ENCODE results near the gene MLEC. TPM values are rescaled to one million over a fixed set of nuclear protein-coding genes. Genes with fewer than 3 reads are reported as not detected.

MLEC gene
- total RNA-seq, 1 experiment from 2014 or later: 181 TPM

GRCh38 chr12:120687578-120688289 is 785 bp downstream of the MLEC start:
- peaks cover 14% of the 10 kb centered on the region for H3K23me2 ChIP-seq (ENCODE audit: insufficient read length, low read depth, low read length, poor library complexity, severe bottlenecking)
- Mint-ChIP-seq H3K27me3 (ENCODE audit: low read depth) (no peaks in the 10 kb centered on the region; the same call in 1 of the 2 replicates), H3K27ac (peak overlapping the region; percentile 65 to 85 (median 74); a peak in 4 of 7 replicates), H3K9me3 (no peaks in the 10 kb centered on the region), H3K36me3 (ENCODE audit: insufficient read depth in 1 of 3, low read depth in 3 of 3) (peaks cover 0 to 9% (median 0%) of the 10 kb centered on the region in 3 experiments; a peak in 2 of 7 replicates), H3K4me1 (peaks cover 40 to 46% of the 10 kb centered on the region in 2 experiments), H3K4me3 (peak overlapping the region; percentile 89 to 96)
- H3K4me1 ChIP-seq (ENCODE audit: insufficient read depth, low read length): peaks cover 5% of the 10 kb centered on the region; the same call in 1 of the 2 replicates
- no peak overlapping the region for H2BK15ac ChIP-seq (ENCODE audit: low read depth, low read length)
- no peak overlapping the region for H2BK20ac ChIP-seq (ENCODE audit: low read depth, low read length, poor library complexity, severe bottlenecking)
- no peak overlapping the region for H3T11ph ChIP-seq (ENCODE audit: low read length)
- H2BK12ac ChIP-seq (ENCODE audit: insufficient read length, low read depth, low read length): no peak overlapping the region
- no peak overlapping the region for H2BK5ac ChIP-seq (ENCODE audit: insufficient read length, low read length)
- no peak overlapping the region for H3K27ac ChIP-seq (ENCODE audit: insufficient read length, low read depth, low read length)
- TF ChIP-seq, protein P1, sequence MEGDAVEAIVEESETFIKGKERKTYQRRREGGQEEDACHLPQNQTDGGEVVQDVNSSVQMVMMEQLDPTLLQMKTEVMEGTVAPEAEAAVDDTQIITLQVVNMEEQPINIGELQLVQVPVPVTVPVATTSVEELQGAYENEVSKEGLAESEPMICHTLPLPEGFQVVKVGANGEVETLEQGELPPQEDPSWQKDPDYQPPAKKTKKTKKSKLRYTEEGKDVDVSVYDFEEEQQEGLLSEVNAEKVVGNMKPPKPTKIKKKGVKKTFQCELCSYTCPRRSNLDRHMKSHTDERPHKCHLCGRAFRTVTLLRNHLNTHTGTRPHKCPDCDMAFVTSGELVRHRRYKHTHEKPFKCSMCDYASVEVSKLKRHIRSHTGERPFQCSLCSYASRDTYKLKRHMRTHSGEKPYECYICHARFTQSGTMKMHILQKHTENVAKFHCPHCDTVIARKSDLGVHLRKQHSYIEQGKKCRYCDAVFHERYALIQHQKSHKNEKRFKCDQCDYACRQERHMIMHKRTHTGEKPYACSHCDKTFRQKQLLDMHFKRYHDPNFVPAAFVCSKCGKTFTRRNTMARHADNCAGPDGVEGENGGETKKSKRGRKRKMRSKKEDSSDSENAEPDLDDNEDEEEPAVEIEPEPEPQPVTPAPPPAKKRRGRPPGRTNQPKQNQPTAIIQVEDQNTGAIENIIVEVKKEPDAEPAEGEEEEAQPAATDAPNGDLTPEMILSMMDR (conservative IDR thresholded peaks at IDR 0.05): no peak
- H4K20me1 ChIP-seq (ENCODE audit: control insufficient read depth, insufficient read depth, insufficient read length): no peaks in the 10 kb centered on the region
- peak overlapping the region; percentile 97 for H3K4me2 ChIP-seq (ENCODE audit: insufficient read depth, insufficient read length, low read length)
- H2AK5ac ChIP-seq (ENCODE audit: insufficient read length, low read length): no peak overlapping the region
- peak overlapping the region; percentile 82 for H3K9ac ChIP-seq (ENCODE audit: extremely low read depth, insufficient read length, low read length)
- no peak overlapping the region for H3K56ac ChIP-seq (ENCODE audit: insufficient read length, low read depth, low read length)
- H4K91ac ChIP-seq (ENCODE audit: insufficient read length, low read depth, low read length): no peak overlapping the region
- H4K8ac ChIP-seq (replicated peaks; ENCODE audit: insufficient read length, low read depth, low read length): no peak overlapping the region
- peak overlapping the region; percentile 77 for H3K14ac ChIP-seq (ENCODE audit: insufficient read depth, low read length)
- H3K27me3 ChIP-seq (ENCODE audit: insufficient read depth, low read length): no peaks in the 10 kb centered on the region
- H2AFZ ChIP-seq (ENCODE audit: low read length): no peak overlapping the region
- H3K23ac ChIP-seq (ENCODE audit: insufficient read length, low read depth, low read length): no peak overlapping the region
- no peaks in the 10 kb centered on the region for H3K79me1 ChIP-seq (ENCODE audit: insufficient read depth, low read depth, low read length, poor library complexity, severe bottlenecking)
- H3K18ac ChIP-seq (ENCODE audit: insufficient read length, low read depth, low read length): no peak overlapping the region
- no CpG with 5 or more reads among the region's 31 CpGs for whole genome bisulfite sequencing (ENCODE audit: extremely low coverage, insufficient read length, low lambda C conversion rate)
- no peak overlapping the region for H4K5ac ChIP-seq (ENCODE audit: insufficient read length, low read depth, low read length)
- no peak overlapping the region for H2BK120ac ChIP-seq (ENCODE audit: low read depth, low read length, poor library complexity, severe bottlenecking)
- H3K9me3 ChIP-seq (ENCODE audit: control insufficient read depth, low read depth, low read length): no peaks in the 10 kb centered on the region
- H3K4ac ChIP-seq (ENCODE audit: low read depth, low read length): no peak overlapping the region
- no peak for DNase-seq
- H3K79me2 ChIP-seq (ENCODE audit: insufficient read depth, low read length): peaks cover 34% of the 10 kb centered on the region
